Osteoblast (primary cell): ENCODE measurements around the gene RBKS. TPM values are rescaled to one million over a fixed set of nuclear protein-coding genes. Genes with fewer than 3 reads are reported as not detected.

Source experiments
- DNase-seq: peaks from one replicate; pipeline ENCODE4 v3.0.0; 2011; ENCODE audit warnings: low spot score, mixed read lengths; ENCODE audit not compliant: insufficient read length; ENCODE audit errors: missing footprints
- H2AFZ ChIP-seq: 2 replicates; pipeline ENCODE4 v1.6.0; 2011; ENCODE audit warnings: mild to moderate bottlenecking, low read length
- H3K27ac ChIP-seq: 2 replicates; pipeline ENCODE4 v1.5.1; 2011; ENCODE audit warnings: mild to moderate bottlenecking, low read depth, low read length, moderate library complexity
- H3K27me3 ChIP-seq: 2 replicates; pipeline ENCODE4 v1.6.0; 2012; ENCODE audit warnings: mild to moderate bottlenecking, control low read depth, inconsistent platforms, low read length, moderate library complexity; ENCODE audit not compliant: insufficient read depth
- H3K36me3 ChIP-seq: 2 replicates; pipeline ENCODE4 v1.5.1; 2011; ENCODE audit warnings: mild to moderate bottlenecking, low read length, control low read depth, moderate library complexity; ENCODE audit not compliant: insufficient read depth
- H3K4me1 ChIP-seq: 2 replicates; pipeline ENCODE4 v1.5.1; 2011; ENCODE audit warnings: mild to moderate bottlenecking, low read length, control low read depth, moderate library complexity; ENCODE audit not compliant: insufficient read depth
- H3K4me2 ChIP-seq: 2 replicates; pipeline ENCODE4 v1.6.0; 2011; ENCODE audit warnings: mild to moderate bottlenecking, low read length; ENCODE audit not compliant: insufficient read depth
- H3K4me3 ChIP-seq: fragments of 200-600 bp; sonication (generic); 3 replicates; pipeline ENCODE4 v1.5.1; 2012; ENCODE audit warnings: mild to moderate bottlenecking, low read length, inconsistent platforms; ENCODE audit not compliant: insufficient read depth
- H3K79me2 ChIP-seq: 2 replicates; pipeline ENCODE4 v1.6.0; 2012; ENCODE audit warnings: mild to moderate bottlenecking, low read length, control low read depth, inconsistent platforms; ENCODE audit not compliant: insufficient read depth
- H3K9me3 ChIP-seq: 2 replicates; pipeline ENCODE4 v1.5.1; 2011; ENCODE audit warnings: low read depth, low read length, control low read depth
- H4K20me1 ChIP-seq: 2 replicates; pipeline ENCODE4 v1.6.0; 2012; ENCODE audit warnings: mild to moderate bottlenecking, low read length, control low read depth; ENCODE audit not compliant: insufficient read depth
- total RNA-seq: library from RNA; depleted of rRNA; stranded (reverse); fragments of >200 nt; gene quantifications from 2 replicates; pipeline ENCODE4 v1.2.3, GENCODE V29; 2012
- TF ChIP-seq, protein P1 (sequence below): IDR thresholded peaks from 2 replicates; pipeline ENCODE4 v1.5.1; 2011; ENCODE audit warnings: mild to moderate bottlenecking, low read depth, low read length, moderate library complexity; ENCODE audit errors: extremely low read depth

RBKS gene
- total RNA-seq, 1 donor: 1.1 TPM

- no peak for DNase-seq
- Histone ChIP-seq H3K4me1 (peaks cover 40% of the 10 kb centered on the region), H3K4me2 (no peak overlapping the region)
These were observed 97.4 kb downstream of the RBKS start for GRCh38 chr2:27792759-27793158.

DNA sequence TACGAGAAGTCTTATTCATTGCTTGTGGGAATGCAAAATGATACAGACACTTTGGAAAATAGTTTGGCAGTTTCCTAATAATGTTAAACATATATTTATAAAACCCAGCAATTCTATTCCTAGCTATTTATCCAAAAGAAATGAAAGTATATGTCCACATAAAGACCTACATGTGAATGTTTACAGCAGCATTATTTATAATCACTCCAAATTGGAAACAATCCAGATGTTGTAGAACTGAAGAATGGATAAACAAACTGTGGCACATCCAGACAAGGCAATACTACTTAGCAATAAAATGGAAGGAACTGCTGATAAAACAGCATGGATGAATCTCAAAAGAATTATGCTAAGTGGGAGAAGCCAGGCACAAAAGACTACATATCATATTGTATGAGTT, 99.4 kb downstream of the RBKS start:
- Histone ChIP-seq H2AFZ (no peak overlapping the region), H3K27ac (no peak overlapping the region), H3K27me3 (no peaks in the 10 kb centered on the region), H4K20me1 (no peaks in the 10 kb centered on the region), H3K36me3 (no peaks in the 10 kb centered on the region), H3K9me3 (no peaks in the 10 kb centered on the region), H3K4me1 (peaks cover 20% of the 10 kb centered on the region), H3K4me3 (no peak overlapping the region), H3K4me2 (no peak overlapping the region), H3K79me2 (no peaks in the 10 kb centered on the region)
- DNase-seq: no peak
- TF ChIP-seq, protein P1, sequence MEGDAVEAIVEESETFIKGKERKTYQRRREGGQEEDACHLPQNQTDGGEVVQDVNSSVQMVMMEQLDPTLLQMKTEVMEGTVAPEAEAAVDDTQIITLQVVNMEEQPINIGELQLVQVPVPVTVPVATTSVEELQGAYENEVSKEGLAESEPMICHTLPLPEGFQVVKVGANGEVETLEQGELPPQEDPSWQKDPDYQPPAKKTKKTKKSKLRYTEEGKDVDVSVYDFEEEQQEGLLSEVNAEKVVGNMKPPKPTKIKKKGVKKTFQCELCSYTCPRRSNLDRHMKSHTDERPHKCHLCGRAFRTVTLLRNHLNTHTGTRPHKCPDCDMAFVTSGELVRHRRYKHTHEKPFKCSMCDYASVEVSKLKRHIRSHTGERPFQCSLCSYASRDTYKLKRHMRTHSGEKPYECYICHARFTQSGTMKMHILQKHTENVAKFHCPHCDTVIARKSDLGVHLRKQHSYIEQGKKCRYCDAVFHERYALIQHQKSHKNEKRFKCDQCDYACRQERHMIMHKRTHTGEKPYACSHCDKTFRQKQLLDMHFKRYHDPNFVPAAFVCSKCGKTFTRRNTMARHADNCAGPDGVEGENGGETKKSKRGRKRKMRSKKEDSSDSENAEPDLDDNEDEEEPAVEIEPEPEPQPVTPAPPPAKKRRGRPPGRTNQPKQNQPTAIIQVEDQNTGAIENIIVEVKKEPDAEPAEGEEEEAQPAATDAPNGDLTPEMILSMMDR: no peak

More at GRCh38 chr2:27792759-27793158, 97.4 kb downstream of the RBKS start:
- Histone ChIP-seq H3K27me3 (no peaks in the 10 kb centered on the region), H4K20me1 (no peaks in the 10 kb centered on the region), H2AFZ (peak overlapping the region; percentile 38), H3K79me2 (no peaks in the 10 kb centered on the region), H3K36me3 (no peaks in the 10 kb centered on the region), H3K4me3 (no peak overlapping the region), H3K27ac (peak overlapping the region; percentile 29), H3K9me3 (no peaks in the 10 kb centered on the region)
- TF ChIP-seq, protein P1: no peak

DNA sequence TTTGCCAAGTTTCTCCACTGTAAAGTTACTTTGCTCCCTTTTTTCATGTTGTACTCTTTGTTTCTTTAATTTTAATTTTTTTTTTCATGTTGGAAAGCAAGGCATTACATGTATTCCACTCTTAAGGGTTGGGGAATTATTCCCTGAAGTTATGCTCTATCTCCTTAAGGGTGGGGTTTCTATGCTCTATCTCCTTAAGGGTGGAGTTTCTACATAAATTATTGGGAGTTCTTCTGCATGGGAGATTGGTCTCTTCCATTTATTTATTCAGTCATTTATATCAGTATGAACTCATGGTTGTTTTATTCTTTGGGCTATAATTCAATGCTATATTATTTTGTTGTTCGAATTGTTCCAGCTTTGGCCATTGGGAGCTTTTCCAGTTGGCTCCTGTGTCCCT, 107.5 kb downstream of the RBKS start:
- no peaks in the 10 kb centered on the region for H3K27me3 ChIP-seq
- no peaks in the 10 kb centered on the region for H4K20me1 ChIP-seq
- TF ChIP-seq, protein P1: no peak
- no peak overlapping the region for H3K27ac ChIP-seq
- H3K36me3 ChIP-seq: peaks cover 14% of the 10 kb centered on the region
- H3K4me3 ChIP-seq: no peak overlapping the region
- no peaks in the 10 kb centered on the region for H3K4me1 ChIP-seq
- H2AFZ ChIP-seq: no peak overlapping the region
- no peak overlapping the region for H3K4me2 ChIP-seq
- peaks cover 22% of the 10 kb centered on the region for H3K79me2 ChIP-seq
- no peaks in the 10 kb centered on the region for H3K9me3 ChIP-seq
- DNase-seq: no peak

GRCh38 chr2:27781496-27781895, 108.7 kb downstream of the RBKS start:
- Histone ChIP-seq H4K20me1 (no peaks in the 10 kb centered on the region), H3K4me3 (no peak overlapping the region), H3K27me3 (no peaks in the 10 kb centered on the region), H2AFZ (no peak overlapping the region), H3K36me3 (peaks cover 26% of the 10 kb centered on the region), H3K9me3 (no peaks in the 10 kb centered on the region), H3K79me2 (peaks cover 34% of the 10 kb centered on the region), H3K4me1 (no peaks in the 10 kb centered on the region), H3K4me2 (no peak overlapping the region), H3K27ac (no peak overlapping the region)
- DNase-seq: no peak
- TF ChIP-seq, protein P1: no peak
